Fibroblast of peridontal ligament (primary cell): Measurements from ENCODE around the gene SCML1.
A peak's percentile ranks its signal among the peaks of the same experiment; 100 is the strongest.

Source experiments
- DNase-seq: peaks from one replicate; pipeline ENCODE4 v3.0.0-alpha.2; 2010; ENCODE audit errors: extremely low read depth

SCML1 gene

GRCh38 chrX:17736856-17737709 is at the start of gene SCML1:
Gene SCML1 (plus strand): TSS chrX:17737493. CDS start chrX:17744187, 6,694 bp downstream.
- DNase-seq: peak; percentile 97

GRCh38 chrX:17687648-17688047 is 49.6 kb upstream of the SCML1 start:
- DNase-seq: no peak

GRCh38 chrX:17689971-17690409 is 47.3 kb upstream of the SCML1 start:
- DNase-seq: peak; percentile 81

GRCh38 chrX:17692709-17693346 is 44.5 kb upstream of the SCML1 start:
- DNase-seq: peak; percentile 71

GRCh38 chrX:17697191-17697590 is 40.1 kb upstream of the SCML1 start:
- peak; percentile 63 for DNase-seq

- no peak for DNase-seq
These were observed 36.3 kb upstream of the SCML1 start for GRCh38 chrX:17700976-17701375.

GRCh38 chrX:17703201-17703600 is 34.1 kb upstream of the SCML1 start:
- DNase-seq: no peak

- DNase-seq: no peak
These were observed 32.1 kb upstream of the SCML1 start for GRCh38 chrX:17705211-17705610.

GRCh38 chrX:17706676-17707075 is 30.6 kb upstream of the SCML1 start:
- DNase-seq: peak; percentile 82

- no peak for DNase-seq
These were observed 29.6 kb upstream of the SCML1 start for GRCh38 chrX:17707731-17708130.

GRCh38 chrX:17710871-17711301 is 26.4 kb upstream of the SCML1 start:
- peak; percentile 45 for DNase-seq

GRCh38 chrX:17713288-17713687 is 24.0 kb upstream of the SCML1 start:
- peak; percentile 24 for DNase-seq

- no peak for DNase-seq
These were observed 18.6 kb upstream of the SCML1 start for GRCh38 chrX:17718649-17719165.

- no peak for DNase-seq
These were observed 17.6 kb upstream of the SCML1 start for GRCh38 chrX:17719711-17720110.

GRCh38 chrX:17721715-17722114 is 15.6 kb upstream of the SCML1 start:
- DNase-seq: no peak

GRCh38 chrX:17725181-17725580 is 12.1 kb upstream of the SCML1 start:
- no peak for DNase-seq

GRCh38 chrX:17732138-17732783 is 5.0 kb upstream of the SCML1 start:
- DNase-seq: peak; percentile 79

GRCh38 chrX:17735406-17735805 is 1.9 kb upstream of the SCML1 start:
- DNase-seq: no peak

- no peak for DNase-seq
These were observed 826 bp upstream of the SCML1 start for GRCh38 chrX:17736478-17736855.

GRCh38 chrX:17737710-17737985 is 355 bp downstream of the SCML1 start:
- DNase-seq: no peak

- DNase-seq: peak; percentile 28
These were observed 857 bp downstream of the SCML1 start for GRCh38 chrX:17737986-17738713.
